Right hindlimb (tissue), 1 donor: ENCODE measurements around the gene L3MBTL4.
"Not testable (repeated sequence)": the region's sequence is repeated elsewhere in the genome, so short reads cannot be mapped to it uniquely, and the experiment has no call there.

Experiments used
- DNase-seq: peaks from one replicate; pipeline ENCODE4 v3.0.0-alpha.2; 2018

Gene L3MBTL4

GRCh38 chr18:6294148-6294784, 120.4 kb downstream of the L3MBTL4 start:
- no peak for DNase-seq

GRCh38 chr18:6289843-6290242, 124.9 kb downstream of the L3MBTL4 start:
- DNase-seq: no peak

GRCh38 chr18:6286585-6286984, 128.1 kb downstream of the L3MBTL4 start:
- DNase-seq: no peak

- no peak for DNase-seq
These were observed 129.9 kb downstream of the L3MBTL4 start for GRCh38 chr18:6284761-6285160.

- no peak for DNase-seq
These were observed 130.4 kb downstream of the L3MBTL4 start for GRCh38 chr18:6284300-6284699.

- DNase-seq: no peak
These were observed 132.8 kb downstream of the L3MBTL4 start for GRCh38 chr18:6281874-6282273.

- DNase-seq: no peak
These were observed 134.4 kb downstream of the L3MBTL4 start for GRCh38 chr18:6280211-6280743.

- no peak for DNase-seq
These were observed 135.4 kb downstream of the L3MBTL4 start for GRCh38 chr18:6279308-6279707.

- no peak for DNase-seq
These were observed 141.3 kb downstream of the L3MBTL4 start for GRCh38 chr18:6273423-6273822.

GRCh38 chr18:6272144-6272543, 142.6 kb downstream of the L3MBTL4 start:
- not testable (repeated sequence) for DNase-seq

GRCh38 chr18:6271585-6271984, 143.1 kb downstream of the L3MBTL4 start:
- DNase-seq: no peak

GRCh38 chr18:6270771-6271216, 143.9 kb downstream of the L3MBTL4 start:
- no peak for DNase-seq

- DNase-seq: no peak
These were observed 144.9 kb downstream of the L3MBTL4 start for GRCh38 chr18:6269660-6270332.

GRCh38 chr18:6266212-6266611, 148.5 kb downstream of the L3MBTL4 start:
- DNase-seq: no peak

- no peak for DNase-seq
These were observed 152.8 kb downstream of the L3MBTL4 start for GRCh38 chr18:6261938-6262337.

GRCh38 chr18:6259324-6259723, 155.4 kb downstream of the L3MBTL4 start:
- DNase-seq: not testable (repeated sequence)

GRCh38 chr18:6257950-6258349, 156.8 kb downstream of the L3MBTL4 start:
- DNase-seq: no peak

GRCh38 chr18:6256521-6256920, 158.2 kb downstream of the L3MBTL4 start:
- no peak for DNase-seq

- no peak for DNase-seq
These were observed 158.8 kb downstream of the L3MBTL4 start for GRCh38 chr18:6255886-6256285.

- DNase-seq: no peak
These were observed 159.5 kb downstream of the L3MBTL4 start for GRCh38 chr18:6255116-6255705.

GRCh38 chr18:6254456-6254855, 160.3 kb downstream of the L3MBTL4 start:
- no peak for DNase-seq

- DNase-seq: no peak
These were observed 163.6 kb downstream of the L3MBTL4 start for GRCh38 chr18:6251084-6251483.

- DNase-seq: no peak
These were observed 164.9 kb downstream of the L3MBTL4 start for GRCh38 chr18:6249788-6250187.

- no peak for DNase-seq
These were observed 165.5 kb downstream of the L3MBTL4 start for GRCh38 chr18:6249170-6249569.
